ENCODE measurements around the gene SMOC2. TPM values are rescaled to one million over a fixed set of nuclear protein-coding genes. Genes with fewer than 3 reads are reported as not detected.

Gene SMOC2
- total RNA-seq, 1 donor, result 0.36 TPM

DNA sequence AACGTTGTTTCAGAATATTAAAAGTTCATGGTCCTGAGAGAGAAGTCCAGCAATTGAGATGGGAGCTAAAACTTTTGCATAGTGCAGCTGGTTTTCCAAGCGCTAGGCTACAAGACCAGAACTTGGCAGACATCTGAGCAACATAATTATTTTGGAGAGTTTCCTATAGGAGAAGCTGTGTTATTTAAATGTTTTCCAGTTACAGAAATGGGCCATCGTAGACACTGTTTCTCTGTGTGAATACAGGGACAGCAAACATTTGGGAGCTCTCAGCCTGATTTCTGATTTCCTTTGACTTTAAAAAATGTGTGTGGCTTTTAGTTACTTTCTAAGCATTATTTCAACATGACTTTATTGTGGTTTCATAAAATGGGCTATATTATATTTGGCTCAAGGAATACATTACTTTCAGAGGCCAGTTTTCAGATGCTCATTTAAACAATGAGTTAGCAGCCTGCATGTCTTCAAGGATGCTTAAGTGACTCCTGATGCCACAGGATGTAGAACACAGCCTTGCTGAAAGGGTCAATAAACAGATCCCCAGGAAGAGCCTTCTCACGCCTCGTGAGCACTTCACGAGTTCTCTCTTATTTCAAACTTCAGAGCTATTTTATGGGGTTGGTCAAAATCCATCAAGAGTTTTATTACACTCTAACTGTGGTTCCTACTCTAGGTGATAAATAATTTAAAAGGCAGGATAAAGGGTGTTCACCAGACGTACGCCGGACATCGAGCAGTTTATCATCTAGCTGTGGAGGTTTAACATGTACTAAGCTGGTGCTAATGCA is 193.8 kb downstream of the SMOC2 start:
- H3K79me2 ChIP-seq (ENCODE audit: insufficient read depth, low read length), result no peaks in the 10 kb centered on the region
- H3K27ac ChIP-seq (ENCODE audit: low read depth, low read length), result no peak overlapping the region
- no peaks in the 10 kb centered on the region for H3K9me3 ChIP-seq (ENCODE audit: low read depth, low read length)
- no peaks in the 10 kb centered on the region for H3K36me3 ChIP-seq (ENCODE audit: insufficient read depth, low read length)
- TF ChIP-seq, protein P1, sequence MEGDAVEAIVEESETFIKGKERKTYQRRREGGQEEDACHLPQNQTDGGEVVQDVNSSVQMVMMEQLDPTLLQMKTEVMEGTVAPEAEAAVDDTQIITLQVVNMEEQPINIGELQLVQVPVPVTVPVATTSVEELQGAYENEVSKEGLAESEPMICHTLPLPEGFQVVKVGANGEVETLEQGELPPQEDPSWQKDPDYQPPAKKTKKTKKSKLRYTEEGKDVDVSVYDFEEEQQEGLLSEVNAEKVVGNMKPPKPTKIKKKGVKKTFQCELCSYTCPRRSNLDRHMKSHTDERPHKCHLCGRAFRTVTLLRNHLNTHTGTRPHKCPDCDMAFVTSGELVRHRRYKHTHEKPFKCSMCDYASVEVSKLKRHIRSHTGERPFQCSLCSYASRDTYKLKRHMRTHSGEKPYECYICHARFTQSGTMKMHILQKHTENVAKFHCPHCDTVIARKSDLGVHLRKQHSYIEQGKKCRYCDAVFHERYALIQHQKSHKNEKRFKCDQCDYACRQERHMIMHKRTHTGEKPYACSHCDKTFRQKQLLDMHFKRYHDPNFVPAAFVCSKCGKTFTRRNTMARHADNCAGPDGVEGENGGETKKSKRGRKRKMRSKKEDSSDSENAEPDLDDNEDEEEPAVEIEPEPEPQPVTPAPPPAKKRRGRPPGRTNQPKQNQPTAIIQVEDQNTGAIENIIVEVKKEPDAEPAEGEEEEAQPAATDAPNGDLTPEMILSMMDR (IDR thresholded peaks at IDR 0.05; ENCODE audit: extremely low read depth, low read depth, low read length), result no peak
- H4K20me1 ChIP-seq (ENCODE audit: insufficient read depth, low read length), result no peaks in the 10 kb centered on the region
- H3K4me2 ChIP-seq (ENCODE audit: insufficient read depth, low read length), result no peak overlapping the region
- H3K4me1 ChIP-seq (ENCODE audit: insufficient read depth, low read length), result no peaks in the 10 kb centered on the region
- no peak overlapping the region for H3K4me3 ChIP-seq (ENCODE audit: insufficient read depth, low read length)
- no peak for DNase-seq (ENCODE audit: insufficient read length, low spot score, missing footprints)
- H2AFZ ChIP-seq (ENCODE audit: low read length), result no peak overlapping the region
- H3K27me3 ChIP-seq (ENCODE audit: insufficient read depth, low read length), result no peaks in the 10 kb centered on the region

DNA sequence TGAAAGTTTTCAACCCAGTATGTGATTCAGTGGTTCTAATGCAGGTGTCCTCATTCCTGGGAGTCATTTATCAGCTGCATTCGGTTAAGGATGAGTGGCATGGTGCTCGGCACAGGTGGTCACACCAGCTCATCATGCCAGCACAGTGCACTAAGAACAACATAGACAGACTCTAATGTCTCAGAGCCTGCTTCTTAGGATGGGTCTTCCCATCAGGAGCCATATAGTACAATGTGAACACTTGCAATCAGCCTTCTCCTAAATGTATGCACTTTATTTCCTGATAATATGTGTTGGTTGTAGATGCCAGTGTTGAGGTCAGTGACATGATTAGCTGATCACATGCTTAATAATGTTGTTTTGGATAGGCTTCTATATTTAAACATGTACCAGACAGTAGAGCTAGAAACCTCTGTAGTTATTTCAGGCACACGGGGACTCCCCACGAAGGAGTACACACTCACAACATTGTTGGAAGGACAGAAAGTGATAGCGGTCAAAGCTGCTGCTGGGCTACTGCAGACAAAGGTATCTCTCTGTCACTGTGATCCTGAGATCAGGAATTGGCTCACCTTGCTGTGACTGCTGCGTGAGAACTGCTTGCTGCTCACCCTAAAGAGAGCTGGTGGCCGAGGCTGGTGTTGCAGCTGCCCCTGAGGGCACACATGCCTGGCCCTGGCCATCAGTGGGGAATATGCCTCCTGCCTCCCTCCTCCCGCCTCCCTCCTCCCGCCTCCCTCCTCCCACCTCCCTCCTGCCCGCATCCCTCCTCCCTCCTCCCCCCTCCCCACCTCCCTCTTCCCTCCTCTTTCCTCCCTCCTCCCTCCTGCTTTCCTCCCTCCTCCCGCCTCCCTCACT is 195.4 kb downstream of the SMOC2 start:
- Histone ChIP-seq H2AFZ (ENCODE audit: low read length) (no peak overlapping the region), H3K4me3 (ENCODE audit: insufficient read depth, low read length) (no peak overlapping the region), H3K4me2 (ENCODE audit: insufficient read depth, low read length) (no peak overlapping the region), H3K4me1 (ENCODE audit: insufficient read depth, low read length) (no peaks in the 10 kb centered on the region), H3K27me3 (ENCODE audit: insufficient read depth, low read length) (no peaks in the 10 kb centered on the region), H3K27ac (ENCODE audit: low read depth, low read length) (no peak overlapping the region), H4K20me1 (ENCODE audit: insufficient read depth, low read length) (no peaks in the 10 kb centered on the region), H3K9me3 (ENCODE audit: low read depth, low read length) (no peaks in the 10 kb centered on the region), H3K79me2 (ENCODE audit: insufficient read depth, low read length) (no peaks in the 10 kb centered on the region), H3K36me3 (ENCODE audit: insufficient read depth, low read length) (no peaks in the 10 kb centered on the region)
- DNase-seq (ENCODE audit: insufficient read length, low spot score, missing footprints), result no peak
- TF ChIP-seq, protein P1 (IDR thresholded peaks at IDR 0.05; ENCODE audit: extremely low read depth, low read depth, low read length), result no peak

DNA sequence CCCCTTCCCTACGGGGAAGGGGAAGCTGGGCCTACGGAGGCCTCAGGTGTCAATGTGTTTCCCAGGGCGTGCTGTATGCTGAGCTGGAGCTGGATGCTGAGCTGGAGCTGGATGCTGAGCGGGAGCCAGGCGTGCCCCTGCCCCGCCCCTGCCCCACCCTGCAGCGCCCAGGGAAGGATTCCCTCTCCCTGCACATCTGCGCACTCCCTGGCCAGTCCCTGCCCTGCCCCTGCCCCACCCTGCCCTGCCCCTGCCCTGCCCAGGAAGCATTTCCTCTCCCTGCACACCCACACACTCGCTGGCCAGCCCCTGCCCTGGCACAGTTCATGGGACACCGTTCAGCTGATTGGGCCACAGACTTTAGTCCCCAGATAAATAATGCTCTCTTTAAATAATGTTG is 196.8 kb downstream of the SMOC2 start:
- Histone ChIP-seq H3K9me3 (ENCODE audit: low read depth, low read length) (no peaks in the 10 kb centered on the region), H3K27me3 (ENCODE audit: insufficient read depth, low read length) (no peaks in the 10 kb centered on the region), H3K4me1 (ENCODE audit: insufficient read depth, low read length) (no peaks in the 10 kb centered on the region), H3K4me2 (ENCODE audit: insufficient read depth, low read length) (no peak overlapping the region), H3K27ac (ENCODE audit: low read depth, low read length) (no peak overlapping the region), H2AFZ (ENCODE audit: low read length) (no peak overlapping the region), H3K36me3 (ENCODE audit: insufficient read depth, low read length) (no peaks in the 10 kb centered on the region), H4K20me1 (ENCODE audit: insufficient read depth, low read length) (no peaks in the 10 kb centered on the region), H3K79me2 (ENCODE audit: insufficient read depth, low read length) (no peaks in the 10 kb centered on the region), H3K4me3 (ENCODE audit: insufficient read depth, low read length) (no peak overlapping the region)
- DNase-seq (ENCODE audit: insufficient read length, low spot score, missing footprints), result no peak
- TF ChIP-seq, protein P1 (IDR thresholded peaks at IDR 0.05; ENCODE audit: extremely low read depth, low read depth, low read length), result no peak
